HepG2 (cell line): ENCODE measurements around the gene SSC4D. TPM values are rescaled to one million over a fixed set of nuclear protein-coding genes. Genes with fewer than 3 reads are reported as not detected.

Source experiments
- ASH2L ChIP-seq: fragments of 300-600, 200-600 bp; sonication (generic); IDR thresholded peaks from 2 replicates; pipeline ENCODE4 v1.7.0; 2017; ENCODE audit warnings: low read depth, mild to moderate bottlenecking, moderate library complexity, mixed read lengths, low read length; ENCODE audit not compliant: insufficient read length
- DR1 ChIP-seq: sonication (generic); formaldehyde crosslinking; IDR thresholded peaks from 2 replicates; pipeline ENCODE4 v1.8.0; 2021; ENCODE audit warnings: mild to moderate bottlenecking, missing genetic modification reagents, inconsistent platforms
- EHMT2 ChIP-seq: fragments of 200-600 bp; sonication (generic); IDR thresholded peaks from 2 replicates; pipeline ENCODE4 v1.7.0; 2017; ENCODE audit warnings: antibody characterized with exemption, low read depth, low read length, borderline replicate concordance
- FOXC1 ChIP-seq: sonication (generic); formaldehyde crosslinking; IDR thresholded peaks from 2 replicates; pipeline ENCODE4 v1.8.0; 2022; ENCODE audit warnings: mild to moderate bottlenecking, missing genetic modification reagents, borderline replicate concordance
- KLF13 ChIP-seq: sonication (generic); formaldehyde crosslinking; IDR thresholded peaks from 2 replicates; pipeline ENCODE4 v1.4.0; 2020; ENCODE audit warnings: mild to moderate bottlenecking, missing genetic modification reagents
- MAFF ChIP-seq: IDR thresholded peaks from 2 replicates; pipeline ENCODE4 v1.6.1; 2011; ENCODE audit warnings: low read depth, low read length, improper control_type of control experiment
- MAFK ChIP-seq, 2 experiments: IDR thresholded peaks in 1 of 2; conservative IDR thresholded peaks in 1 of 2; 2 replicates each; pipeline ENCODE4 v1.6.1; 2011; ENCODE audit warnings: improper control_type of control experiment in 2 of 2, low read length in 2 of 2
- PHB2 ChIP-seq: fragments of 450-650 bp; IDR thresholded peaks from 2 replicates; pipeline ENCODE4 v1.6.1; 2018; ENCODE audit not compliant: partially characterized antibody
- PHF5A ChIP-seq: IDR thresholded peaks from one replicate; pipeline ENCODE4 v1.6.1; 2018; ENCODE audit warnings: low read depth, missing genetic modification reagents; ENCODE audit not compliant: unreplicated experiment
- PPARG ChIP-seq: conservative IDR thresholded peaks from 2 replicates; pipeline ENCODE4 v1.6.1; 2016; ENCODE audit warnings: missing biosample characterization, missing genetic modification reagents
- PTBP1 ChIP-seq: fragments of 200-400 bp; formaldehyde crosslinking; IDR thresholded peaks from 2 replicates; pipeline ENCODE4 v1.6.1; 2018; ENCODE audit warnings: low read length, low read depth; ENCODE audit not compliant: poor library complexity, severe bottlenecking
- RBFOX2 ChIP-seq: fragments of 200-400 bp; formaldehyde crosslinking; IDR thresholded peaks from 2 replicates; pipeline ENCODE4 v1.6.1; 2017; ENCODE audit warnings: low read depth, mild to moderate bottlenecking, low read length
- RXRB ChIP-seq: IDR thresholded peaks from 2 replicates; pipeline ENCODE4 v1.6.1; 2016; ENCODE audit warnings: borderline replicate concordance, missing genetic modification reagents, missing compliant biosample characterization
- SOX13 ChIP-seq, 3 experiments: fragments of 450-650 bp in 1 of 3; sonication (generic) in 1 of 3; formaldehyde crosslinking in 1 of 3; IDR thresholded peaks in 2 of 3; conservative IDR thresholded peaks in 1 of 3; 2 replicates each; pipeline versions ENCODE4 v1.5.0 to v1.6.1; 2016 to 2020; ENCODE audit warnings: antibody characterized with exemption in 1 of 3, mild to moderate bottlenecking in 1 of 3, missing compliant biosample characterization in 1 of 3, missing genetic modification reagents in 1 of 3, moderate library complexity in 1 of 3
- ZFY ChIP-seq: sonication (generic); formaldehyde crosslinking; IDR thresholded peaks from 2 replicates; pipeline ENCODE4 v1.4.0; 2020; ENCODE audit warnings: missing genetic modification reagents
- ZNF136 ChIP-seq: sonication (generic); formaldehyde crosslinking; IDR thresholded peaks from 2 replicates; pipeline ENCODE4 v1.8.1; 2022; ENCODE audit warnings: low read depth, mild to moderate bottlenecking, moderate library complexity, missing genetic modification reagents
- ZNF225 ChIP-seq: sonication (generic); formaldehyde crosslinking; IDR thresholded peaks from 2 replicates; pipeline ENCODE4 v1.4.0; 2020; ENCODE audit warnings: mild to moderate bottlenecking, missing genetic modification reagents
- ZNF605 ChIP-seq: sonication (generic); formaldehyde crosslinking; IDR thresholded peaks from 2 replicates; pipeline ENCODE4 v1.8.0; 2022; ENCODE audit warnings: mild to moderate bottlenecking, missing genetic modification reagents
- ZNF747 ChIP-seq: sonication (generic); formaldehyde crosslinking; IDR thresholded peaks from 2 replicates; pipeline ENCODE4 v1.8.1; 2023; ENCODE audit warnings: missing genetic modification reagents, mild to moderate bottlenecking, borderline replicate concordance
- polyA plus RNA-seq, 8 experiments: library from polyadenylated mRNA; depleted of rRNA in 3 of 8; stranded (reverse) in 7 of 8; unstranded in 1 of 8; fragments of >200 nt; fragmentation: Illumina TruSeq in 4 of 8; extraction: Trizol in 4 of 8; gene quantifications; 2 replicates each; pipeline versions ENCODE4 v1.2.1 to v1.2.3, GENCODE V29; 2011 to 2016; ENCODE audit warnings: low read depth in 4 of 8, missing spikeins in 1 of 8, mixed read lengths in 1 of 8; ENCODE audit not compliant: insufficient read depth in 1 of 8
- total RNA-seq, 5 experiments: library from RNA; depleted of rRNA; stranded (reverse); fragments of >200 nt; fragmentation: Illumina TruSeq; extraction: Trizol; gene quantifications; 2 replicates each; pipeline ENCODE4 v1.2.3, GENCODE V29; 2016; ENCODE audit warnings: low read depth in 1 of 5
- TF ChIP-seq, protein P1 (sequence below), 2 experiments: sonication (generic) in 1 of 2; formaldehyde crosslinking in 1 of 2; IDR thresholded peaks; 2 replicates each; pipeline versions ENCODE4 v1.4.0 to v1.6.1; 2016 to 2020; ENCODE audit warnings: borderline replicate concordance in 1 of 2, low read depth in 1 of 2, mild to moderate bottlenecking in 1 of 2, missing genetic modification reagents in 1 of 2
- TF ChIP-seq, protein P2 (sequence below): sonication (generic); formaldehyde crosslinking; IDR thresholded peaks from 2 replicates; pipeline ENCODE4 v1.5.0; 2020; ENCODE audit warnings: missing genetic modification reagents
- TF ChIP-seq, protein P3 (sequence below): fragments of 450-650 bp; IDR thresholded peaks from 2 replicates; pipeline ENCODE4 v1.6.1; 2016

The SSC4D gene
- total and polyA plus RNA-seq, 2 of the 13 experiments (the other 11 are each of a cell fraction or from before 2014, with no cell fraction given): 33.3 to 63.8 TPM

DNA sequence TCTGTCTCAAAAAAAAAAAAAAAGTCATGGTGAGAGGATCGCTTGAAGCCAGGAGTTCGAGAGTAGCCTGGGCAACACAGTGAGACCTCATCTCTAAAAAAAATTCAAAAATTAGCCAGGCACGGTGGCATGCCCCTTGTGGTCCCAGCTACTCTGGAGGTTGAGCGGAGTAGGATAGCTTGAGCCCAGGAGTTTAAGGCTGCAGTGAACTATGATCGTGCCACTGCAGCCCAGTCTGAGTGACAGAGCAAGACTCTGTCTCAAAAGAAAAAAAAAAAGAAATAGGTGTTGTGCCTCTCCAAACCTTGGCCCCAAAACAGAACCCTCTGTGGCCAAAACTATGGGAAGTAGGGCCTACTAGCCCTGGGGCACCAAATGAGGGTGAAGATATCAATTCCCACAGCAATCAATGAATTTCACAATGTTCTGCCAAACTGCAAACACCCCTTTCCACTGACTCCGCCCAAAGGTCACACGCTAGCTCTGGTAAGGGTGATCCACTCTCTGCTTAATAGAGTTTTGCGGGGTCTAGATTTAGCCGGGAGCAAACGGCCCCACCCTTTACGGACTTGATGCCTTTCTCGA is 16.9 kb downstream of the SSC4D start (continued):
- TF ChIP-seq ASH2L (peak; percentile 81), MAFF (no peak), ZFY (CRISPR knock-in tag) (no peak), SOX13 (IDR thresholded peaks at IDR 0.05) (no peak), SOX13 (CRISPR knock-in tag; conservative IDR thresholded peaks at IDR 0.05 in 1 of 2, IDR thresholded peaks at IDR 0.05 in 1 of 2) (no peak), EHMT2 (no peak), PTBP1 (no peak), FOXC1 (CRISPR knock-in tag) (no peak), MAFK (conservative IDR thresholded peaks at IDR 0.05 in 1 of 2, IDR thresholded peaks at IDR 0.05 in 1 of 2; ENCODE audit: low read length in 2 of 2) (no peak), KLF13 (CRISPR knock-in tag) (no peak), RBFOX2 (no peak), PHF5A (CRISPR knock-in tag) (no peak), ZNF136 (no peak), ZNF605 (CRISPR knock-in tag) (no peak), PHB2 (no peak), ZNF747 (CRISPR knock-in tag) (no peak; the same call in 1 of the 2 replicates), ZNF225 (CRISPR knock-in tag) (no peak), DR1 (CRISPR knock-in tag) (no peak), PPARG (CRISPR knock-in tag) (0 out of 2 replicates have a peak, but pooled peaks have one; percentile 42), RXRB (peak; percentile 17; the same call in 1 of the 2 replicates)
- TF ChIP-seq, protein P1, sequence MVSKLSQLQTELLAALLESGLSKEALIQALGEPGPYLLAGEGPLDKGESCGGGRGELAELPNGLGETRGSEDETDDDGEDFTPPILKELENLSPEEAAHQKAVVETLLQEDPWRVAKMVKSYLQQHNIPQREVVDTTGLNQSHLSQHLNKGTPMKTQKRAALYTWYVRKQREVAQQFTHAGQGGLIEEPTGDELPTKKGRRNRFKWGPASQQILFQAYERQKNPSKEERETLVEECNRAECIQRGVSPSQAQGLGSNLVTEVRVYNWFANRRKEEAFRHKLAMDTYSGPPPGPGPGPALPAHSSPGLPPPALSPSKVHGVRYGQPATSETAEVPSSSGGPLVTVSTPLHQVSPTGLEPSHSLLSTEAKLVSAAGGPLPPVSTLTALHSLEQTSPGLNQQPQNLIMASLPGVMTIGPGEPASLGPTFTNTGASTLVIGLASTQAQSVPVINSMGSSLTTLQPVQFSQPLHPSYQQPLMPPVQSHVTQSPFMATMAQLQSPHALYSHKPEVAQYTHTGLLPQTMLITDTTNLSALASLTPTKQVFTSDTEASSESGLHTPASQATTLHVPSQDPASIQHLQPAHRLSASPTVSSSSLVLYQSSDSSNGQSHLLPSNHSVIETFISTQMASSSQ (IDR thresholded peaks at IDR 0.05; ENCODE audit: low read depth): no peak
- TF ChIP-seq, protein P1 (CRISPR knock-in tag; IDR thresholded peaks at IDR 0.05; ENCODE audit: borderline replicate concordance): no peak
- TF ChIP-seq, protein P2, sequence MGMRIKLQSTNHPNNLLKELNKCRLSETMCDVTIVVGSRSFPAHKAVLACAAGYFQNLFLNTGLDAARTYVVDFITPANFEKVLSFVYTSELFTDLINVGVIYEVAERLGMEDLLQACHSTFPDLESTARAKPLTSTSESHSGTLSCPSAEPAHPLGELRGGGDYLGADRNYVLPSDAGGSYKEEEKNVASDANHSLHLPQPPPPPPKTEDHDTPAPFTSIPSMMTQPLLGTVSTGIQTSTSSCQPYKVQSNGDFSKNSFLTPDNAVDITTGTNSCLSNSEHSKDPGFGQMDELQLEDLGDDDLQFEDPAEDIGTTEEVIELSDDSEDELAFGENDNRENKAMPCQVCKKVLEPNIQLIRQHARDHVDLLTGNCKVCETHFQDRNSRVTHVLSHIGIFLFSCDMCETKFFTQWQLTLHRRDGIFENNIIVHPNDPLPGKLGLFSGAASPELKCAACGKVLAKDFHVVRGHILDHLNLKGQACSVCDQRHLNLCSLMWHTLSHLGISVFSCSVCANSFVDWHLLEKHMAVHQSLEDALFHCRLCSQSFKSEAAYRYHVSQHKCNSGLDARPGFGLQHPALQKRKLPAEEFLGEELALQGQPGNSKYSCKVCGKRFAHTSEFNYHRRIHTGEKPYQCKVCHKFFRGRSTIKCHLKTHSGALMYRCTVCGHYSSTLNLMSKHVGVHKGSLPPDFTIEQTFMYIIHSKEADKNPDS (CRISPR knock-in tag): no peak
- TF ChIP-seq, protein P3, sequence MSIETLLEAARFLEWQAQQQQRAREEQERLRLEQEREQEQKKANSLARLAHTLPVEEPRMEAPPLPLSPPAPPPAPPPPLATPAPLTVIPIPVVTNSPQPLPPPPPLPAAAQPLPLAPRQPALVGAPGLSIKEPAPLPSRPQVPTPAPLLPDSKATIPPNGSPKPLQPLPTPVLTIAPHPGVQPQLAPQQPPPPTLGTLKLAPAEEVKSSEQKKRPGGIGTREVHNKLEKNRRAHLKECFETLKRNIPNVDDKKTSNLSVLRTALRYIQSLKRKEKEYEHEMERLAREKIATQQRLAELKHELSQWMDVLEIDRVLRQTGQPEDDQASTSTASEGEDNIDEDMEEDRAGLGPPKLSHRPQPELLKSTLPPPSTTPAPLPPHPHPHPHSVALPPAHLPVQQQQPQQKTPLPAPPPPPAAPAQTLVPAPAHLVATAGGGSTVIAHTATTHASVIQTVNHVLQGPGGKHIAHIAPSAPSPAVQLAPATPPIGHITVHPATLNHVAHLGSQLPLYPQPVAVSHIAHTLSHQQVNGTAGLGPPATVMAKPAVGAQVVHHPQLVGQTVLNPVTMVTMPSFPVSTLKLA: no peak
